Measurements from ENCODE around the gene FGD4.

FGD4 gene

GRCh38 chr12:32605326-32606095 is 206.2 kb downstream of the FGD4 start:
- ATAC-seq = no peak
- TF ChIP-seq RARB (CRISPR knock-in tag; IDR thresholded peaks at IDR 0.05) (no peak), PPARA (CRISPR knock-in tag; IDR thresholded peaks at IDR 0.05; ENCODE audit: borderline replicate concordance) (no peak), CSDC2 (CRISPR knock-in tag; IDR thresholded peaks at IDR 0.05) (no peak), TCF4 (CRISPR knock-in tag; IDR thresholded peaks at IDR 0.05; ENCODE audit: borderline replicate concordance) (no peak), POU6F1 (CRISPR knock-in tag; IDR thresholded peaks at IDR 0.05; ENCODE audit: borderline replicate concordance, low read depth) (no peak), ZC3H10 (CRISPR knock-in tag; IDR thresholded peaks at IDR 0.05) (no peak), TOX (CRISPR knock-in tag; IDR thresholded peaks at IDR 0.05; ENCODE audit: borderline replicate concordance) (no peak), OSR1 (CRISPR knock-in tag; IDR thresholded peaks at IDR 0.05) (no peak), ZNF565 (CRISPR knock-in tag; conservative IDR thresholded peaks at IDR 0.05; ENCODE audit: low read depth) (no peak), GLIS3 (CRISPR knock-in tag; IDR thresholded peaks at IDR 0.05) (no peak), ISL1 (CRISPR knock-in tag; IDR thresholded peaks at IDR 0.05) (no peak), ESRRG (CRISPR knock-in tag; IDR thresholded peaks at IDR 0.05) (no peak), ZFP30 (CRISPR knock-in tag; IDR thresholded peaks at IDR 0.05) (no peak)
- TF ChIP-seq, protein P1, sequence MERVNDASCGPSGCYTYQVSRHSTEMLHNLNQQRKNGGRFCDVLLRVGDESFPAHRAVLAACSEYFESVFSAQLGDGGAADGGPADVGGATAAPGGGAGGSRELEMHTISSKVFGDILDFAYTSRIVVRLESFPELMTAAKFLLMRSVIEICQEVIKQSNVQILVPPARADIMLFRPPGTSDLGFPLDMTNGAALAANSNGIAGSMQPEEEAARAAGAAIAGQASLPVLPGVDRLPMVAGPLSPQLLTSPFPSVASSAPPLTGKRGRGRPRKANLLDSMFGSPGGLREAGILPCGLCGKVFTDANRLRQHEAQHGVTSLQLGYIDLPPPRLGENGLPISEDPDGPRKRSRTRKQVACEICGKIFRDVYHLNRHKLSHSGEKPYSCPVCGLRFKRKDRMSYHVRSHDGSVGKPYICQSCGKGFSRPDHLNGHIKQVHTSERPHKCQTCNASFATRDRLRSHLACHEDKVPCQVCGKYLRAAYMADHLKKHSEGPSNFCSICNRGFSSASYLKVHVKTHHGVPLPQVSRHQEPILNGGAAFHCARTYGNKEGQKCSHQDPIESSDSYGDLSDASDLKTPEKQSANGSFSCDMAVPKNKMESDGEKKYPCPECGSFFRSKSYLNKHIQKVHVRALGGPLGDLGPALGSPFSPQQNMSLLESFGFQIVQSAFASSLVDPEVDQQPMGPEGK (CRISPR knock-in tag; IDR thresholded peaks at IDR 0.05; ENCODE audit: borderline replicate concordance) = no peak

- TF ChIP-seq, protein P1 (CRISPR knock-in tag; IDR thresholded peaks at IDR 0.05; ENCODE audit: borderline replicate concordance) = no peak
- no peak for ATAC-seq
Observed at GRCh38 chr12:32606443-32606842, 207.1 kb downstream of the FGD4 start.

- TF ChIP-seq, protein P2, sequence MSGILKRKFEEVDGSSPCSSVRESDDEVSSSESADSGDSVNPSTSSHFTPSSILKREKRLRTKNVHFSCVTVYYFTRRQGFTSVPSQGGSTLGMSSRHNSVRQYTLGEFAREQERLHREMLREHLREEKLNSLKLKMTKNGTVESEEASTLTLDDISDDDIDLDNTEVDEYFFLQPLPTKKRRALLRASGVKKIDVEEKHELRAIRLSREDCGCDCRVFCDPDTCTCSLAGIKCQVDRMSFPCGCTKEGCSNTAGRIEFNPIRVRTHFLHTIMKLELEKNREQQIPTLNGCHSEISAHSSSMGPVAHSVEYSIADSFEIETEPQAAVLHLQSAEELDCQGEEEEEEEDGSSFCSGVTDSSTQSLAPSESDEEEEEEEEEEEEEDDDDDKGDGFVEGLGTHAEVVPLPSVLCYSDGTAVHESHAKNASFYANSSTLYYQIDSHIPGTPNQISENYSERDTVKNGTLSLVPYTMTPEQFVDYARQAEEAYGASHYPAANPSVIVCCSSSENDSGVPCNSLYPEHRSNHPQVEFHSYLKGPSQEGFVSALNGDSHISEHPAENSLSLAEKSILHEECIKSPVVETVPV (CRISPR knock-in tag; IDR thresholded peaks at IDR 0.05) = no peak
- no peak for TF ChIP-seq BACH2 (CRISPR knock-in tag; IDR thresholded peaks at IDR 0.05; ENCODE audit: borderline replicate concordance)
- no peak for TF ChIP-seq ISL1 (CRISPR knock-in tag; IDR thresholded peaks at IDR 0.05)
- no peak for TF ChIP-seq TSHZ2 (CRISPR knock-in tag; IDR thresholded peaks at IDR 0.05)
- no peak for TF ChIP-seq RARB (CRISPR knock-in tag; IDR thresholded peaks at IDR 0.05)
- TF ChIP-seq ZNF8 (CRISPR knock-in tag; IDR thresholded peaks at IDR 0.05) = no peak
- TF ChIP-seq OSR1 (CRISPR knock-in tag; IDR thresholded peaks at IDR 0.05) = no peak
- TF ChIP-seq ZNF565 (CRISPR knock-in tag; conservative IDR thresholded peaks at IDR 0.05; ENCODE audit: low read depth) = no peak
- TF ChIP-seq POU6F1 (CRISPR knock-in tag; IDR thresholded peaks at IDR 0.05; ENCODE audit: borderline replicate concordance, low read depth) = no peak
- TF ChIP-seq, protein P1 (CRISPR knock-in tag; IDR thresholded peaks at IDR 0.05; ENCODE audit: borderline replicate concordance) = no peak
- no peak for TF ChIP-seq TCF4 (CRISPR knock-in tag; IDR thresholded peaks at IDR 0.05; ENCODE audit: borderline replicate concordance)
- TF ChIP-seq ARNTL (CRISPR knock-in tag; IDR thresholded peaks at IDR 0.05; ENCODE audit: borderline replicate concordance, low read depth) = no peak
- no peak for ATAC-seq
Observed at GRCh38 chr12:32609966-32610365, 210.6 kb downstream of the FGD4 start.

Data from SK-N-SH treated with all-trans-retinoic acid at 6 μM for 48 hours (cell line).